Neural cell (in vitro differentiated cells): ENCODE data around the gene TUB.

Source experiments
- EP300 ChIP-seq: fragments of 450-650 bp; conservative IDR thresholded peaks from 2 replicates; pipeline ENCODE4 v1.6.1; 2014; ENCODE audit warnings: antibody characterized with exemption, mild to moderate bottlenecking, moderate library complexity; ENCODE audit not compliant: poor library complexity, severe bottlenecking
- EZH2 ChIP-seq: fragments of 200-600, 300-800 bp; shearing (Covaris generic), sonication (generic); IDR thresholded peaks from 2 replicates; pipeline ENCODE4 v1.6.1; 2014; ENCODE audit warnings: antibody characterized with exemption, low read length, borderline replicate concordance, mild to moderate bottlenecking; ENCODE audit not compliant: insufficient read depth, poor library complexity, severe bottlenecking
- POLR2AphosphoS5 ChIP-seq: IDR thresholded peaks from 2 replicates; pipeline ENCODE4 v1.6.1; 2012
- SMC3 ChIP-seq: fragments of 450-650 bp; conservative IDR thresholded peaks from 2 replicates; pipeline ENCODE4 v1.6.1; 2014; ENCODE audit warnings: antibody characterized with exemption, mild to moderate bottlenecking, moderate library complexity; ENCODE audit not compliant: poor library complexity
- TAF1 ChIP-seq: IDR thresholded peaks from 2 replicates; pipeline ENCODE4 v1.6.1; 2012; ENCODE audit warnings: low read depth
- TF ChIP-seq, protein P1 (sequence below): fragments of 450-650 bp; IDR thresholded peaks from 2 replicates; pipeline ENCODE4 v1.5.1; 2014; ENCODE audit warnings: antibody characterized with exemption, mild to moderate bottlenecking, moderate library complexity; ENCODE audit not compliant: poor library complexity, severe bottlenecking

DNA sequence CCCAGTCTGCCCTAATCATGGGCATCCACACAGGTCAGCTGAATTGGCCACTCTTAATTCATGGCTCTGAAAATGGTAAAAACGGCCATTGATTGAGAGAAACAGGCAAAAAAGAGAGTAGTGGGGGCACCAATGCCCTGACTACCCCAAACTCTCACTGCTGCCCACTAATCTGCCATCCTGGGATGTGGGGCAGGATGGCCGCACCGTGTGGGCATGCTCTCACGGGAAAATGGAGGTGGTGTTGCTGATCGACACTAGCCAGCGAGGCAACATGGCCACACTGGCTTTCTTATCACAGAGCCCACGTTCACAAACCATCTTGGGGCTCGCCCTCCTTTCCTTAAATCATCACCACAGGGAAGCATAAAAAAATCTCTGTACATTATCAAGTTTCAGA, 11.2 kb upstream of the TUB start:
- TF ChIP-seq, protein P1, sequence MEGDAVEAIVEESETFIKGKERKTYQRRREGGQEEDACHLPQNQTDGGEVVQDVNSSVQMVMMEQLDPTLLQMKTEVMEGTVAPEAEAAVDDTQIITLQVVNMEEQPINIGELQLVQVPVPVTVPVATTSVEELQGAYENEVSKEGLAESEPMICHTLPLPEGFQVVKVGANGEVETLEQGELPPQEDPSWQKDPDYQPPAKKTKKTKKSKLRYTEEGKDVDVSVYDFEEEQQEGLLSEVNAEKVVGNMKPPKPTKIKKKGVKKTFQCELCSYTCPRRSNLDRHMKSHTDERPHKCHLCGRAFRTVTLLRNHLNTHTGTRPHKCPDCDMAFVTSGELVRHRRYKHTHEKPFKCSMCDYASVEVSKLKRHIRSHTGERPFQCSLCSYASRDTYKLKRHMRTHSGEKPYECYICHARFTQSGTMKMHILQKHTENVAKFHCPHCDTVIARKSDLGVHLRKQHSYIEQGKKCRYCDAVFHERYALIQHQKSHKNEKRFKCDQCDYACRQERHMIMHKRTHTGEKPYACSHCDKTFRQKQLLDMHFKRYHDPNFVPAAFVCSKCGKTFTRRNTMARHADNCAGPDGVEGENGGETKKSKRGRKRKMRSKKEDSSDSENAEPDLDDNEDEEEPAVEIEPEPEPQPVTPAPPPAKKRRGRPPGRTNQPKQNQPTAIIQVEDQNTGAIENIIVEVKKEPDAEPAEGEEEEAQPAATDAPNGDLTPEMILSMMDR: no peak
- no peak for TF ChIP-seq TAF1
- TF ChIP-seq EP300: no peak
- no peak for TF ChIP-seq EZH2
- no peak for TF ChIP-seq SMC3
- TF ChIP-seq POLR2AphosphoS5: no peak
